MM.1S (cell line): ENCODE data around the gene CIBAR2.
"Not testable (repeated sequence)": the region's sequence is repeated elsewhere in the genome, so short reads cannot be mapped to it uniquely, and the experiment has no call there.

Experiments used
- DNase-seq: peaks from one replicate; pipeline ENCODE4 v3.0.0-alpha.2; 2015
- H2AFZ ChIP-seq: fragments of 300-600 bp; sonication (generic); 2 replicates; pipeline ENCODE4 v1.6.0; 2016; ENCODE audit warnings: antibody characterized with exemption, low read length
- H3F3A ChIP-seq: fragments of 300-600 bp; sonication (generic); 2 replicates; pipeline ENCODE4 v1.6.1; 2016; ENCODE audit warnings: mild to moderate bottlenecking, antibody characterized with exemption, low read length, moderate library complexity, mixed read lengths; ENCODE audit not compliant: insufficient read depth
- H3K27ac ChIP-seq: fragments of 300-600 bp; sonication (generic); 2 replicates; pipeline ENCODE4 v1.5.1; 2016; ENCODE audit warnings: mild to moderate bottlenecking, low read length
- H3K27me3 ChIP-seq: fragments of 300-600 bp; sonication (generic); replicated peaks from 2 replicates; pipeline ENCODE4 v1.6.0; 2016; ENCODE audit warnings: low read length; ENCODE audit not compliant: insufficient read depth
- H3K36me3 ChIP-seq: fragments of 300-600 bp; sonication (generic); replicated peaks from 2 replicates; pipeline ENCODE4 v1.6.1; 2016; ENCODE audit warnings: mild to moderate bottlenecking, low read length, mixed read lengths; ENCODE audit not compliant: insufficient read depth
- H3K4me1 ChIP-seq: fragments of 300-600 bp; sonication (generic); 2 replicates; pipeline ENCODE4 v1.6.1; 2016; ENCODE audit warnings: low read length, mixed read lengths
- H3K4me2 ChIP-seq: fragments of 300-600 bp; sonication (generic); 2 replicates; pipeline ENCODE4 v1.6.0; 2016; ENCODE audit warnings: low read depth, low read length
- H3K4me3 ChIP-seq: fragments of 300-600 bp; sonication (generic); 2 replicates; pipeline ENCODE4 v1.5.1; 2016; ENCODE audit warnings: low read length, mixed read lengths
- H3K79me2 ChIP-seq: fragments of 300-600 bp; sonication (generic); 2 replicates; pipeline ENCODE4 v1.6.1; 2016; ENCODE audit warnings: mixed run types, low read length, mixed read lengths
- H3K9ac ChIP-seq: fragments of 300-600 bp; sonication (generic); 2 replicates; pipeline ENCODE4 v1.6.1; 2016; ENCODE audit warnings: low read length, mixed read lengths
- H3K9me2 ChIP-seq: fragments of 300-600 bp; sonication (generic); replicated peaks from 2 replicates; pipeline ENCODE4 v1.6.1; 2016; ENCODE audit warnings: mild to moderate bottlenecking, low read length, mixed read lengths; ENCODE audit not compliant: insufficient read depth
- H3K9me3 ChIP-seq: fragments of 300-600 bp; sonication (generic); replicated peaks from 2 replicates; pipeline ENCODE4 v1.6.1; 2016; ENCODE audit warnings: mild to moderate bottlenecking, low read length, mixed read lengths; ENCODE audit not compliant: insufficient read depth
- H4K20me1 ChIP-seq: fragments of 300-600 bp; sonication (generic); 2 replicates; pipeline ENCODE4 v1.6.1; 2016; ENCODE audit warnings: mild to moderate bottlenecking, low read length, moderate library complexity, mixed read lengths; ENCODE audit not compliant: insufficient read depth
- CTCF ChIP-seq: fragments of 300-600 bp; sonication (generic); IDR thresholded peaks from 2 replicates; pipeline ENCODE4 v1.5.1; 2016; ENCODE audit warnings: antibody characterized with exemption, low read length, mixed read lengths
- EZH2 ChIP-seq: fragments of 300-600 bp; sonication (generic); optimal IDR thresholded peaks from 2 replicates; pipeline ENCODE3; 2017; ENCODE audit warnings: low read depth, mild to moderate bottlenecking, antibody characterized with exemption, low read length, mixed read lengths
- EZH2phosphoT487 ChIP-seq: fragments of 300-600 bp; sonication (generic); IDR thresholded peaks from 2 replicates; pipeline ENCODE4 v1.6.1; 2018; ENCODE audit warnings: antibody characterized with exemption, low read length

CIBAR2 gene

DNA sequence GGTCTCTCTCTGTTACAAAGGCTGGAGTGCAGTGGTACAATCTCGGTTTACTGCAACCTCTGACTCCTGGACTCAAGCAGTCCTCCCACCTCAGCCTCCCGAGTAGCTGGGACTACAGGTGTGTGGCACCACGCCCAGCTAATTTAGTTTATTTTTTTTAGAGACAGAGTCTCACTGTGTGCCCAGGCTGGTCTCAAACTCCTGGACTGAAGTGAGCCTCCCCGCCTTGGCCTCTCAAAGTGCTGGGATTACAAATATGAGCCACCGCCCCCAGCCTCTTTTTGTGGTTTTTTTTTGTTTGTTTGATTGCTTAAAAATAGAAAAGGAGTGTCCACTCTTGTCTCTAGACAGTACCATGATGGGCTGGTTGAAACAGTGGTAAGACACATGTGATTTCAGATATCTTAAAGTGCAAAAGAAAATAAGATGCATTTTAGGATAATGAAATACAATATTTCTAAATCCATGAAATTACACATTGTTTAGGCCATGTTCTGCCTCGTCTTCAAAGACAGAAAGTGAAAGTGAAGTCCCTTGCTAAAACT, 57.3 kb downstream of the CIBAR2 start:
- H3K27me3 ChIP-seq, result no peaks in the 10 kb centered on the region
- H3K36me3 ChIP-seq, result no peaks in the 10 kb centered on the region
- DNase-seq, result no peak
- H3F3A ChIP-seq, result no peaks in the 10 kb centered on the region
- H3K4me1 ChIP-seq, result no peaks in the 10 kb centered on the region
- H3K4me2 ChIP-seq, result peak overlapping the region; percentile 4; the same call in 1 of the 2 replicates
- TF ChIP-seq EZH2phosphoT487, result no peak
- TF ChIP-seq EZH2, result no peak
- no peak for TF ChIP-seq CTCF
- H3K4me3 ChIP-seq, result no peak overlapping the region
- H3K27ac ChIP-seq, result no peak overlapping the region
- no peak overlapping the region for H2AFZ ChIP-seq
- no peaks in the 10 kb centered on the region for H3K79me2 ChIP-seq
- no peaks in the 10 kb centered on the region for H3K9me3 ChIP-seq
- no peaks in the 10 kb centered on the region for H4K20me1 ChIP-seq
- no peak overlapping the region for H3K9ac ChIP-seq
- H3K9me2 ChIP-seq, result no peaks in the 10 kb centered on the region

- not testable (repeated sequence) for H3K9ac ChIP-seq
Measured at GRCh38 chr16:85054321-85054720, 58.0 kb downstream of the CIBAR2 start.

GRCh38 chr16:85052536-85052935, 59.7 kb downstream of the CIBAR2 start:
- no peaks in the 10 kb centered on the region for H3K4me1 ChIP-seq
- no peak overlapping the region for H3K4me3 ChIP-seq
- H3K4me2 ChIP-seq, result no peak overlapping the region
- no peaks in the 10 kb centered on the region for H3K9me2 ChIP-seq
- no peaks in the 10 kb centered on the region for H3K79me2 ChIP-seq
- H3K9me3 ChIP-seq, result no peaks in the 10 kb centered on the region
- no peak overlapping the region for H3K27ac ChIP-seq
- no peaks in the 10 kb centered on the region for H3F3A ChIP-seq
- no peaks in the 10 kb centered on the region for H3K36me3 ChIP-seq
- DNase-seq, result no peak
- no peaks in the 10 kb centered on the region for H4K20me1 ChIP-seq
- H3K27me3 ChIP-seq, result no peaks in the 10 kb centered on the region
- H2AFZ ChIP-seq, result no peak overlapping the region
- TF ChIP-seq EZH2phosphoT487 (no peak), CTCF (no peak), EZH2 (no peak)
- no peak overlapping the region for H3K9ac ChIP-seq

More at GRCh38 chr16:85054321-85054720, 58.0 kb downstream of the CIBAR2 start:
- H4K20me1 ChIP-seq, H2AFZ ChIP-seq, H3K79me2 ChIP-seq, H3K4me3 ChIP-seq, H3K9me2 ChIP-seq, H3K27me3 ChIP-seq, DNase-seq, H3F3A ChIP-seq, H3K27ac ChIP-seq, H3K9me3 ChIP-seq, H3K36me3 ChIP-seq, H3K4me2 ChIP-seq, H3K4me1 ChIP-seq: not testable (repeated sequence)

DNA sequence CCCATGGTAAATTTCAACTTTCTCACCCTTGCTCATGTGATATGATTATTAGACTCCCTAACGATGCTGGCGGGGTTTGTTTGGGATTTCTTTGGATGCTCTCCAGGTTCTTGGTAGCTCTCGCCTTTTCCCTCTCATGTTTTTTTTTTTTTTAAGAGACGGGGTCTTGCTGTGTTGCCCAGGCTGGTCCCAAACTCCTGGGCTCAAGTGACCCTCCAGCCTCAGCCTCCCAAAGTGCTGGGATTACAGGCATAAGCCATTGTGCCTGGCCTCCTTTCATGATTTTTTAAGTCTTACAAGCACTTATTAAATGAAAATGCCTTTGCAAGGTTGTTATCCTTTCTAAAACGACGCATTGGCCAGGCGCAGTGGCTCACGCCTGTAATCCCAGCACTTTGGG, 60.6 kb downstream of the CIBAR2 start:
- Histone ChIP-seq H4K20me1 (no peaks in the 10 kb centered on the region), H3K9me2 (no peaks in the 10 kb centered on the region), H3F3A (no peaks in the 10 kb centered on the region), H3K4me3 (no peak overlapping the region), H3K9ac (no peak overlapping the region), H3K79me2 (no peaks in the 10 kb centered on the region), H2AFZ (no peak overlapping the region), H3K9me3 (no peaks in the 10 kb centered on the region), H3K4me2 (no peak overlapping the region), H3K36me3 (no peaks in the 10 kb centered on the region), H3K4me1 (no peaks in the 10 kb centered on the region), H3K27me3 (no peaks in the 10 kb centered on the region), H3K27ac (no peak overlapping the region)
- no peak for DNase-seq
- TF ChIP-seq EZH2phosphoT487 (no peak), EZH2 (no peak), CTCF (no peak)
